Stimulated activated CD4-positive, alpha-beta T cell treated with anti-CD3 and anti-CD28 coated beads, TNF-alpha, amount 100 ng/mL, for 4 hours (primary cell): ENCODE results near the gene GTPBP6.
"Not testable (repeated sequence)": the region's sequence is repeated elsewhere in the genome, so short reads cannot be mapped to it uniquely, and the experiment has no call there.

Source experiments
- DNase-seq, 3 experiments: peaks; one replicate each; pipeline ENCODE4 v3.0.0-alpha.2; 2020; ENCODE audit warnings: low read depth in 3 of 3

Gene GTPBP6

GRCh38 chrX:292900-293897 lies 25.4 kb downstream of the GTPBP6 start:
- no peak for DNase-seq

GRCh38 chrX:291411-291901 lies 27.1 kb downstream of the GTPBP6 start:
- no peak for DNase-seq

GRCh38 chrX:290476-291166 lies 28.0 kb downstream of the GTPBP6 start:
- no peak for DNase-seq

GRCh38 chrX:288561-288991 lies 30.0 kb downstream of the GTPBP6 start:
- no peak for DNase-seq

GRCh38 chrX:287670-288069 lies 30.9 kb downstream of the GTPBP6 start:
- DNase-seq: no peak

- DNase-seq: no peak
Observed at GRCh38 chrX:285076-285677, 33.4 kb downstream of the GTPBP6 start.

GRCh38 chrX:283115-283845 lies 35.3 kb downstream of the GTPBP6 start:
- peak; percentile 78 to 85 (median 83) for DNase-seq

GRCh38 chrX:282000-282681 lies 36.5 kb downstream of the GTPBP6 start:
- not testable (repeated sequence) for DNase-seq

GRCh38 chrX:281166-281999 lies 37.2 kb downstream of the GTPBP6 start, which contains the start of gene PLCXD1:
Gene PLCXD1 (plus strand): TSS chrX:281381. CDS start chrX:284188, 2,807 bp downstream.
- DNase-seq: no peak

GRCh38 chrX:280722-281121 lies 37.9 kb downstream of the GTPBP6 start:
- DNase-seq: not testable (repeated sequence)

GRCh38 chrX:279757-280604 lies 38.6 kb downstream of the GTPBP6 start:
- not testable (repeated sequence) for DNase-seq

GRCh38 chrX:276581-277201 lies 41.9 kb downstream of the GTPBP6 start:
- peak in 1 of 3 experiments; percentile 21 for DNase-seq

GRCh38 chrX:275967-276580 lies 42.5 kb downstream of the GTPBP6 start:
- DNase-seq: peak in 1 of 3 experiments; percentile 14

- no peak for DNase-seq
Observed at GRCh38 chrX:275476-275966, 43.1 kb downstream of the GTPBP6 start.

- DNase-seq: no peak
Observed at GRCh38 chrX:274904-275475, 43.6 kb downstream of the GTPBP6 start.

GRCh38 chrX:270848-271367 lies 47.7 kb downstream of the GTPBP6 start:
- no peak for DNase-seq

GRCh38 chrX:267771-268261 lies 50.8 kb downstream of the GTPBP6 start:
- no peak for DNase-seq
